ENCODE data around the gene NT5DC4.

- TF ChIP-seq CTCF (IDR thresholded peaks at IDR 0.05) = no peak
- TF ChIP-seq POLR2A (IDR thresholded peaks at IDR 0.05) = no peak
Observed at GRCh38 chr2:112698834-112699515, 21.8 kb upstream of the NT5DC4 start.

Data from uterus (tissue), 2 donors.